Lung (tissue), 12 donors: ENCODE results near the gene WNT7B. TPM values are rescaled to one million over a fixed set of nuclear protein-coding genes. Genes with fewer than 3 reads are reported as not detected.

Experiments
- ATAC-seq: fragments of 200-7000 bp; cut with Tn5 transposase; one replicate; pipeline ENCODE4 v1.9.1; 2020; ENCODE audit warnings: moderate number of reproducible peaks; ENCODE audit not compliant: insufficient read depth, low FRiP score
- DNase-seq, 3 donors: peaks; one replicate each; pipeline ENCODE4 v3.0.0-alpha.2; 2013 to 2017
- H3K27ac ChIP-seq, 2 donors: one replicate each; pipeline ENCODE4 v1.5.1; 2013; ENCODE audit warnings: mild to moderate bottlenecking in 2 of 2, moderate library complexity in 2 of 2, control low read depth in 1 of 2, inconsistent platforms in 1 of 2, low read depth in 1 of 2, low read length in 1 of 2
- H3K27me3 ChIP-seq, 3 donors: one replicate each; pipeline ENCODE4 v1.5.1; 2013; ENCODE audit warnings: low read length in 2 of 3; ENCODE audit not compliant: control insufficient read depth in 3 of 3, insufficient read depth in 3 of 3
- H3K36me3 ChIP-seq, 4 donors: one replicate each; pipeline ENCODE4 v1.5.1; 2013; ENCODE audit warnings: low read length in 4 of 4, mild to moderate bottlenecking in 1 of 4, moderate library complexity in 1 of 4; ENCODE audit not compliant: control insufficient read depth in 4 of 4, insufficient read depth in 4 of 4
- H3K4me1 ChIP-seq, 5 donors: one replicate each; pipeline ENCODE4 v1.5.1; 2013; ENCODE audit warnings: low read length in 5 of 5, mild to moderate bottlenecking in 2 of 5, moderate library complexity in 1 of 5; ENCODE audit not compliant: control insufficient read depth in 5 of 5, insufficient read depth in 5 of 5
- H3K4me3 ChIP-seq: one replicate; pipeline ENCODE4 v1.5.1; 2013; ENCODE audit warnings: mild to moderate bottlenecking, control low read depth, moderate library complexity
- H3K9ac ChIP-seq, 2 donors: one replicate each; pipeline ENCODE4 v1.5.1; 2013; ENCODE audit warnings: low read length in 2 of 2, control low read depth in 1 of 2; ENCODE audit not compliant: insufficient read depth in 1 of 2
- H3K9me3 ChIP-seq, 4 donors: one replicate each; pipeline ENCODE4 v1.5.1; 2013; ENCODE audit warnings: low read length in 3 of 4, mild to moderate bottlenecking in 1 of 4, moderate library complexity in 1 of 4; ENCODE audit not compliant: control insufficient read depth in 4 of 4, insufficient read depth in 3 of 4
- WGBS, 2 donors: extraction: QIAGEN DNeasy Blood & Tissue Kit; methylation state at CpG; one replicate each; pipeline ENCODE4 v1.1.7; 2013; 5-methylcytosine and 5-hydroxymethylcytosine counted together
- polyA plus RNA-seq, 2 donors: library from polyadenylated mRNA; stranded (reverse); fragments of 200-250 nt; gene quantifications; one replicate each; pipeline ENCODE4 v1.2.1, GENCODE V29; 2013
- total RNA-seq, 2 donors: library from RNA; depleted of rRNA in 1 of 2; stranded (reverse); fragments of >200 nt in 1 of 2; gene quantifications; one replicate each; pipeline ENCODE4 v1.2.1, GENCODE V29; 2014 to 2021
- TF ChIP-seq, protein P1 (sequence below): IDR thresholded peaks from 2 replicates; pipeline ENCODE4 v1.5.1; 2012; ENCODE audit warnings: mild to moderate bottlenecking; ENCODE audit errors: control extremely low read depth, extremely low read depth
- donor health status: control.
- donor health status: control.
- donor health status: Bipolar disorder and iron deficiency.
- donor health status: healthy.
- donor health status: DM: yes; HTN: yes; CAD: no.

WNT7B gene
- total and polyA plus RNA-seq, 4 donors: 3.5 to 12.5 (median 6.5) TPM

DNA sequence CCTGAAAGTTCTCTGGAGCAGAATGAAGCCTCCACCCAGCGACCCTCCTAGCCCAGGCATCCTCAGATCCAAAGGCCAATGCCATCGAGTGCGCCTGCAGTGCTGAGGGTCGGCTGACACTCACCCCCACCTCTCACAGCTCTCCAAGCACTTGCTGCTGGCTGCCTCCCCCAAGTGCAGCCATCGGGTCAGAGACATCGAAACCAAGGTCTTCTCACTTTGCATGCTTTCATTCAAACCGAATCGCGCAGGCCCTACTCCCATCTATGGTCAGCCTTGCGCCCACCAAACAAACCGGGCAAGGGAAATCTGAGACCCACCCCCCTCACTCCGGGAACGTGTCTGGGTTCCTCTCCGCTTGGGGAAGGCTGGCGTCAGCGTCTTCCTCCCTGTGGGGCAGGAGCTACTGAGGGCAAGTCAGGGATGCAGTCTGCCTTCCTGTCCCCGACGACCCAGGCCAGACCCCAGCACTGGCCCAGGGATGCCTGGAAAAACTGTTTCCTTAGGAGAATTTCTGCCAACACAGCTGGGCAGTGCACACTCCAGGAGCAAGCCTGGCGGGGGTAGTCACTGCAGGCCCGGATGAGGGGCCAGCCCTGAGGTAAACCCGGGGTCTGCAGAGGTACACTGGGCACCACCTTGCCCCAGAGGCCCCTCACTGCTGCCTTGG is 7.0 kb downstream of the WNT7B start:
- Histone ChIP-seq H3K27ac (no peak overlapping the region), H3K36me3 (peaks cover 0 to 2% (median 0%) of the 10 kb centered on the region in 4 donors), H3K4me1 (peaks cover 0 to 19% (median 7%) of the 10 kb centered on the region in 5 donors), H3K9ac (no peak overlapping the region), H3K4me3 (no peak overlapping the region), H3K9me3 (peaks cover 0 to 5% (median 0%) of the 10 kb centered on the region in 4 donors), H3K27me3 (peaks cover 6 to 38% (median 37%) of the 10 kb centered on the region in 3 donors)
- no peak for DNase-seq
- ATAC-seq: no peak
- 43 to 59% methylated on average over 21 of the region's 21 CpGs for WGBS, 2 donors
- TF ChIP-seq, protein P1, sequence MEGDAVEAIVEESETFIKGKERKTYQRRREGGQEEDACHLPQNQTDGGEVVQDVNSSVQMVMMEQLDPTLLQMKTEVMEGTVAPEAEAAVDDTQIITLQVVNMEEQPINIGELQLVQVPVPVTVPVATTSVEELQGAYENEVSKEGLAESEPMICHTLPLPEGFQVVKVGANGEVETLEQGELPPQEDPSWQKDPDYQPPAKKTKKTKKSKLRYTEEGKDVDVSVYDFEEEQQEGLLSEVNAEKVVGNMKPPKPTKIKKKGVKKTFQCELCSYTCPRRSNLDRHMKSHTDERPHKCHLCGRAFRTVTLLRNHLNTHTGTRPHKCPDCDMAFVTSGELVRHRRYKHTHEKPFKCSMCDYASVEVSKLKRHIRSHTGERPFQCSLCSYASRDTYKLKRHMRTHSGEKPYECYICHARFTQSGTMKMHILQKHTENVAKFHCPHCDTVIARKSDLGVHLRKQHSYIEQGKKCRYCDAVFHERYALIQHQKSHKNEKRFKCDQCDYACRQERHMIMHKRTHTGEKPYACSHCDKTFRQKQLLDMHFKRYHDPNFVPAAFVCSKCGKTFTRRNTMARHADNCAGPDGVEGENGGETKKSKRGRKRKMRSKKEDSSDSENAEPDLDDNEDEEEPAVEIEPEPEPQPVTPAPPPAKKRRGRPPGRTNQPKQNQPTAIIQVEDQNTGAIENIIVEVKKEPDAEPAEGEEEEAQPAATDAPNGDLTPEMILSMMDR: no peak

GRCh38 chr22:45969414-45969799 is 7.6 kb downstream of the WNT7B start:
- WGBS, 2 donors: 72 to 76% methylated on average over 11 of the region's 11 CpGs
- peaks cover 0 to 2% (median 0%) of the 10 kb centered on the region in 4 donors for H3K36me3 ChIP-seq
- peaks cover 0 to 5% (median 0%) of the 10 kb centered on the region in 4 donors for H3K9me3 ChIP-seq
- H3K27ac ChIP-seq: no peak overlapping the region
- ATAC-seq (no peak), DNase-seq (no peak)
- peaks cover 0 to 19% (median 7%) of the 10 kb centered on the region in 5 donors for H3K4me1 ChIP-seq
- H3K27me3 ChIP-seq: peaks cover 6 to 33% (median 32%) of the 10 kb centered on the region in 3 donors
- H3K9ac ChIP-seq: no peak overlapping the region
- no peak overlapping the region for H3K4me3 ChIP-seq
- TF ChIP-seq, protein P1: no peak

DNA sequence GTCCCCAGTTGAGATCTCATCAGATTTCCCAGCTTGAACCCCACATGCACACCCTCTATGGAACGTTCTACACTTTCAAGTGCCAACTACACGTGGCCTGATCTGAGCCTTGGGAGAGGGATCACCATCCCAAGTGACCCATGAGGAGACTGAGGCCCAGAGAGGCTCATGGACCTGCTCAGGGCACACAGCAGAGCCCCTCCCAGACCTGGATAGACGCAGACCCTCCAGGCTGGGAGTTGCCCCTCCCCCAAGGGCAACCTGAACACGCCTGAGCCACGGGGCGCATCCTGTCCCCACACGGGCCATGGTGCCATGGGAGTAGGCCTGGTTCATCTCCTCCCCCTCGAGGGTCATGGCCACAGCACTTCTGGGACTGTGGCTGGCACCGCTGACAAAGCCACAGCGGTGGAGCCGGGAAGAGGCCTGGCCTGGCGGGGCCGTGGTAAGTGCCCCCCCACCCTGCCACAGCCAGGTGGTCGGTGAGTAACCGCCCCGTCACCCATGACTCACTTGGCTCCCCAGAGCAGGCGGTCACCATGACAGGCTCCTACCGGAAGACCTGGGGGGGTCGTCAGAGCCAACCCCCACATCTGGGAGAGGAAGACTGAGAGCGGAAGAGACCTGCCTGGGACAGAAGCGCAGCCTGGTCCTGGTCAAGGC is 8.1 kb downstream of the WNT7B start:
- Histone ChIP-seq H3K27ac (no peak overlapping the region), H3K27me3 (peaks cover 6 to 28% (median 27%) of the 10 kb centered on the region in 3 donors), H3K4me1 (peaks cover 0 to 19% (median 7%) of the 10 kb centered on the region in 5 donors), H3K9ac (no peak overlapping the region), H3K9me3 (peaks cover 0 to 5% (median 0%) of the 10 kb centered on the region in 4 donors), H3K4me3 (no peak overlapping the region), H3K36me3 (peaks cover 0 to 2% (median 0%) of the 10 kb centered on the region in 4 donors)
- 79 to 85% methylated on average over 21 of the region's 21 CpGs for WGBS, 2 donors
- TF ChIP-seq, protein P1: no peak
- ATAC-seq: no peak
- no peak for DNase-seq
